ENCODE measurements around the gene CAMKK1. TPM values are rescaled to one million over a fixed set of nuclear protein-coding genes. Genes with fewer than 3 reads are reported as not detected.

Gene CAMKK1
- total and polyA plus RNA-seq, 2 donors from 2014 or later: 2.6 to 6.0 TPM

GRCh38 chr17:3935825-3936355, 43.0 kb upstream of the CAMKK1 start:
- H3K9ac ChIP-seq (ENCODE audit: low read length in 3 of 3): no peak overlapping the region
- no peak for FAIRE-seq
- H3K9me3 ChIP-seq (ENCODE audit: control insufficient read depth in 2 of 3, insufficient read depth in 1 of 3, low read length in 3 of 3): no peaks in the 10 kb centered on the region
- no peaks in the 10 kb centered on the region for H3K27me3 ChIP-seq (ENCODE audit: control insufficient read depth, insufficient read depth, low read length)
- H3K4me1 ChIP-seq (ENCODE audit: control insufficient read depth in 2 of 3, insufficient read depth in 2 of 3, low read depth in 1 of 3, low read length in 3 of 3): peaks cover 0 to 2% (median 0%) of the 10 kb centered on the region in 3 donors
- H3K36me3 ChIP-seq (ENCODE audit: control insufficient read depth in 2 of 3, insufficient read depth in 3 of 3, low read length in 3 of 3): no peaks in the 10 kb centered on the region
- H3K27ac ChIP-seq (ENCODE audit: low read depth in 2 of 2, low read length in 2 of 2): no peak overlapping the region
- H3K4me3 ChIP-seq (ENCODE audit: low read length in 3 of 3): no peak overlapping the region
- intact Hi-C loops (cut with DNase I): no loop called here
- no peak for DNase-seq
- TF ChIP-seq, protein P1, sequence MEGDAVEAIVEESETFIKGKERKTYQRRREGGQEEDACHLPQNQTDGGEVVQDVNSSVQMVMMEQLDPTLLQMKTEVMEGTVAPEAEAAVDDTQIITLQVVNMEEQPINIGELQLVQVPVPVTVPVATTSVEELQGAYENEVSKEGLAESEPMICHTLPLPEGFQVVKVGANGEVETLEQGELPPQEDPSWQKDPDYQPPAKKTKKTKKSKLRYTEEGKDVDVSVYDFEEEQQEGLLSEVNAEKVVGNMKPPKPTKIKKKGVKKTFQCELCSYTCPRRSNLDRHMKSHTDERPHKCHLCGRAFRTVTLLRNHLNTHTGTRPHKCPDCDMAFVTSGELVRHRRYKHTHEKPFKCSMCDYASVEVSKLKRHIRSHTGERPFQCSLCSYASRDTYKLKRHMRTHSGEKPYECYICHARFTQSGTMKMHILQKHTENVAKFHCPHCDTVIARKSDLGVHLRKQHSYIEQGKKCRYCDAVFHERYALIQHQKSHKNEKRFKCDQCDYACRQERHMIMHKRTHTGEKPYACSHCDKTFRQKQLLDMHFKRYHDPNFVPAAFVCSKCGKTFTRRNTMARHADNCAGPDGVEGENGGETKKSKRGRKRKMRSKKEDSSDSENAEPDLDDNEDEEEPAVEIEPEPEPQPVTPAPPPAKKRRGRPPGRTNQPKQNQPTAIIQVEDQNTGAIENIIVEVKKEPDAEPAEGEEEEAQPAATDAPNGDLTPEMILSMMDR (IDR thresholded peaks at IDR 0.05; ENCODE audit: borderline replicate concordance, extremely low read depth, insufficient read depth): no peak

DNA sequence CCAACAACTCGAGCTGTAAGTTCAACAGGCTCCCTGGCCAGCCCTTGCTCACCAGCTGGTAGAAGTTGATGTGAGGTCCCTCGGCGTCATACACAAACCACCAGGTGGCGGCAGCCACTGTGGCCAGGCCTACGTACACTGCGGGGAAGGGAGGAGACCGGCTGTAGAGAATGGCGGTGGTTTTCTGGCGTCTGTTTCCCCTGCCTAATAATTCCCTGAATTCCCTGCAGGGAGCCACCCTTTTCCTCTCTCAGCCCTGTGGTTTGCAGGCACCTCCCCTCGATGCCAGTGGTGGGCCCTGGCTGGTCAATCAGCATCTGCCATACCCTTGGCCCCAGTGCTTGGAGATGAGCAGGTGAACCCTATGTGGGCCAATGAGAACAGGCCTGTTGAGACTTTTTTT, 42.3 kb upstream of the CAMKK1 start:
- Histone ChIP-seq H3K27me3 (ENCODE audit: control insufficient read depth, insufficient read depth, low read length) (no peaks in the 10 kb centered on the region), H3K9ac (ENCODE audit: low read length in 3 of 3) (no peak overlapping the region), H3K9me3 (ENCODE audit: control insufficient read depth in 2 of 3, insufficient read depth in 1 of 3, low read length in 3 of 3) (no peaks in the 10 kb centered on the region), H3K4me3 (ENCODE audit: low read length in 3 of 3) (no peak overlapping the region), H3K4me1 (ENCODE audit: control insufficient read depth in 2 of 3, insufficient read depth in 2 of 3, low read depth in 1 of 3, low read length in 3 of 3) (peaks cover 0 to 2% (median 0%) of the 10 kb centered on the region in 3 donors), H3K36me3 (ENCODE audit: control insufficient read depth in 2 of 3, insufficient read depth in 3 of 3, low read length in 3 of 3) (no peaks in the 10 kb centered on the region), H3K27ac (ENCODE audit: low read depth in 2 of 2, low read length in 2 of 2) (no peak overlapping the region)
- intact Hi-C loops (cut with DNase I): no loop called here
- DNase-seq: peak; percentile 82 to 93 (median 89)
- TF ChIP-seq, protein P1 (IDR thresholded peaks at IDR 0.05; ENCODE audit: borderline replicate concordance, extremely low read depth, insufficient read depth): peak; percentile 73
- FAIRE-seq: no peak

DNA sequence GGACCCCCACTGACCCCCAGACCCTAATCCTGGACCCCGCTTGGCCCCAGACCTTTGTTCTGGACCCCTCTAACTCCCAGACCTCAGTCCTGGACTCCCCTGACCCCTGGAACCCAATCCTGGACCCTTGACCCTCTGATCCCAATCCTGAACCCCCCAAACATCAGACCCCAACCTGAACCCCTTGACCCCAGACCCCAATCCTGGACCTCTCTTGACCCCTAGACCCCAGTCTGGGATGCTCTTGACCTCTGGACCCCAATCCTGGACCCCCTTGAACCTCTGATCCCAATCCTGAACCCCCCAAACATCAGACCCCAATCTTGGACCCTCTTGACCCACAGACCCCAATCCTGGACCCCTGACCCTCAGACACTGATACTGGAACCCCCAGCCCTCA, 36.9 kb upstream of the CAMKK1 start:
- DNase-seq (no peak), FAIRE-seq (no peak)
- Histone ChIP-seq H3K36me3 (ENCODE audit: control insufficient read depth in 2 of 3, insufficient read depth in 3 of 3, low read length in 3 of 3) (no peaks in the 10 kb centered on the region), H3K27ac (ENCODE audit: low read depth in 2 of 2, low read length in 2 of 2) (no peak overlapping the region), H3K9me3 (ENCODE audit: control insufficient read depth in 2 of 3, insufficient read depth in 1 of 3, low read length in 3 of 3) (no peaks in the 10 kb centered on the region), H3K4me1 (ENCODE audit: control insufficient read depth in 2 of 3, insufficient read depth in 2 of 3, low read depth in 1 of 3, low read length in 3 of 3) (peaks cover 0 to 6% (median 0%) of the 10 kb centered on the region in 3 donors), H3K4me3 (ENCODE audit: low read length in 3 of 3) (no peak overlapping the region), H3K27me3 (ENCODE audit: control insufficient read depth, insufficient read depth, low read length) (no peaks in the 10 kb centered on the region), H3K9ac (ENCODE audit: low read length in 3 of 3) (no peak overlapping the region)
- intact Hi-C loops (cut with DNase I): no loop called here
- TF ChIP-seq, protein P1 (IDR thresholded peaks at IDR 0.05; ENCODE audit: borderline replicate concordance, extremely low read depth, insufficient read depth): no peak

- FAIRE-seq (no peak), DNase-seq (peak in 2 of 5 donors; percentile 40 to 73)
- Histone ChIP-seq H3K9me3 (ENCODE audit: control insufficient read depth in 2 of 3, insufficient read depth in 1 of 3, low read length in 3 of 3) (no peaks in the 10 kb centered on the region), H3K27ac (ENCODE audit: low read depth in 2 of 2, low read length in 2 of 2) (no peak overlapping the region), H3K4me3 (ENCODE audit: low read length in 3 of 3) (no peak overlapping the region), H3K4me1 (ENCODE audit: control insufficient read depth in 2 of 3, insufficient read depth in 2 of 3, low read depth in 1 of 3, low read length in 3 of 3) (peaks cover 0 to 6% (median 0%) of the 10 kb centered on the region in 3 donors), H3K36me3 (ENCODE audit: control insufficient read depth in 2 of 3, insufficient read depth in 3 of 3, low read length in 3 of 3) (no peaks in the 10 kb centered on the region), H3K27me3 (ENCODE audit: control insufficient read depth, insufficient read depth, low read length) (no peaks in the 10 kb centered on the region), H3K9ac (ENCODE audit: low read length in 3 of 3) (no peak overlapping the region)
- TF ChIP-seq, protein P1 (IDR thresholded peaks at IDR 0.05; ENCODE audit: borderline replicate concordance, extremely low read depth, insufficient read depth): no peak
- intact Hi-C loops (cut with DNase I): no loop called here
These were observed 36.3 kb upstream of the CAMKK1 start for GRCh38 chr17:3929181-3929580.
